Stimulated activated CD4-positive, alpha-beta T cell treated with anti-CD3 and anti-CD28 coated beads, Interleukin-4, amount 100 ng/mL, for 24 hours (primary cell): ENCODE data around the gene ALDH9A1.
"Not testable (repeated sequence)": the region's sequence is repeated elsewhere in the genome, so short reads cannot be mapped to it uniquely, and the experiment has no call there.

Experiments
- DNase-seq: peaks from one replicate; pipeline ENCODE4 v3.0.0-alpha.2; 2020

ALDH9A1 gene

GRCh38 chr1:165644064-165644735 is 54.2 kb downstream of the ALDH9A1 start:
- no peak for DNase-seq

DNA sequence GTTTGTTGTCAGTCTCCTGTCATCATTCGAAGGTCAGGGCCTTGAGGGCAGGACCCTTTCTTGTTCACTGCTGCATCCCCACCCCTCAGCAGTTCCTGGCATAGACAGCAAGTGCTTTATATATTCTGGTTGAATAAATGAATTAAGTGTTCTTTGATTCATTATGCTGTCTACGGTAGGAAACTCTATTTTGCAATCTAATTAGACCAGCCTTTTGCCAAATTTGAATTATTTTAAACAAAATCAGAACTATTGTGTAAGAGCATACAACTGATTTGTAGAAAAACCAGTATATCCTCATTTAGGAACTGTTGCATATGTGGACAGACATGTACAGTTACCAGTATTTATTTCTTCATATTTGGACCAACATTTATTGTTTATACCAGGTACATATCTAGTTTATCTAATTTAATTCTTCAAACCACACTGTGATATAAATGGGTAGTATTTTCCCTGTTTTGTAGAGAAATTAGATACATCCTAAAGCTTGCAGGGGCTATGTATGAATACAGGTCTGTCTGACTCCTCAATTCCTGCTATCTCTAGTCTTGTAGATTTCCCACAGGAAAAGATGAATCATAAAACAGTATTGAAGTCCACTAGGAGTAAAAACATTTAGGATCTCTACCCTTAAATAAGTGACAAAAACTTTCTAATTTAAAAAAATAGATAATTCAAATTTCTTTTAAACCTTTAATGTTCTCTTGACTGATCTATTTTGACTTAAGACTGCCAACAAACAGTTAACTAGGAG is 57.0 kb downstream of the ALDH9A1 start:
- DNase-seq = no peak

DNA sequence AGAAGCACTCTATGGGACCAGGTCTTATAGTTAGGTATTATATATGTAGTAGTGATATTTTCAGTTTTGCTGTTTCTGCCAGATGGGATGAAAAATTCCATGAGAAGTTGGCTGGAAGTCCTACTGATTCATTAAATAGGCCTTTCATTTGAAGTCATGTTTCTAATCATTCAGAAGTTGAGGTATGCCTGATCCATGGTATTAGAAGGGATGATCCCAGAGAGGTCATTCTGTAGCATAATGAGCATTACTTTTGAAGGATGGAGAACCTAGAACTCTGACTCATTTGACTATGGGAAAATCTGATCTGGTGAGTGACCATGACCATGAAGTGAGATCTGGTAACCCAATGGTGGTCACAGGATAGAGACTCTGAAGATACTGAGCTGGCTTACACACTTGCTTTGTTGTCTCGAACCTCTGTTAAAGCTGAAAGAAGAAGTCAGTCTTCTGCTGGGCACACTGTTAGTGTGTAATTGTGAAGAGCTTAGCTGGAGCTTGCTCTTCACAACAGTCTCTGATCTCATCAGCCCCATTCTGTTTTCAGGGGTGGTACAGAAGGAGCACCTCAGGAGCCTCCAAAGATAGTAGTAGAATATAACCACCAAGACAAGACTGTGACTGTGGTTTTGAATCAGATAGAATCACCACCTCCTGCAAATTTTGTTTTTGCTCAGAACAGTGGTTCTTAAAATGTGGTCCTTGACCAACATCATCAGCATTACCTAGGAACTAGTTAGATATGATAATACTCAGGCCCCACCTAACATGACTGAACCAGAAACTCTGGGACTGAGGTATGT is 58.3 kb downstream of the ALDH9A1 start:
- DNase-seq = no peak

- not testable (repeated sequence) for DNase-seq
These were observed 60.2 kb downstream of the ALDH9A1 start for GRCh38 chr1:165638211-165638610.

DNA sequence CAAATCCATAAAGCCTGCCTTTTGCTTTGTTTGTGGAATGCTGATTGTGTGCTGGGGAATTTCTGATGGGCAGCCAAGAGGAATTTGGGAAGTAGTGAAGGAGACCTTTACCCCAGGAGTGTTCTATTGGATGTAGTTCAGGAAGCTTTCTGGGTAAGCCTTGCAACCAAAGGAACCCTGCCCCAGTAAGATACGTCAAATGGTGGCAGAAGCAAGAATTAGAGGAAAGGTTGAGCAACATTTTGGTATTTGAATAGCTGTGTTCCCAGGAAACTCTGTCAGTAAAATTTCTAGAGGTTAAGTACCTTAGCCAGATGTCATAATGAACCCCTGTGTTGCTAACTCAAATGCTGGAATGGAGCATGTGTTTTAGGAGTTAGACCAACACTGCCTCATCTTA is 60.9 kb downstream of the ALDH9A1 start:
- no peak for DNase-seq

- no peak for DNase-seq
These were observed 62.5 kb downstream of the ALDH9A1 start for GRCh38 chr1:165635823-165636222.

DNA sequence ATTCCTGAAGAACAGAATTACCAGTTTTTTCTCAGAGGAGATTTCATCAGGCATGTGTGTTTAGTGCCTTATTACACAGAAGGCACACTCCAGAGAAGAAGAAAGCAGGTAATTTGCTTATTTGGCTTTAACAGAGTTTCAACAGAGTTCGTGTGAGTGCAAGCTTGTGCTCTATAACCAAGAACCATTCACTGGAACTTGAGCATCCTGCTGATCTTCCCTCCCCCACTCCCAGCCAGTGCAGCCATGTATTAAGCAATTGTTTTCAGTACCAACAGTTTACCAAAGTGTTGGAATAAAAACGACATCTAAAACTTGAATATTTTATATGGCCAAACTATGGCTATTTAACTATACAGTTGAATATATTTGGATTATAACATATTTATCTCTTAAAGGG is 63.0 kb downstream of the ALDH9A1 start:
- DNase-seq = no peak

- DNase-seq = no peak
These were observed 64.0 kb downstream of the ALDH9A1 start for GRCh38 chr1:165634154-165634921.

DNA sequence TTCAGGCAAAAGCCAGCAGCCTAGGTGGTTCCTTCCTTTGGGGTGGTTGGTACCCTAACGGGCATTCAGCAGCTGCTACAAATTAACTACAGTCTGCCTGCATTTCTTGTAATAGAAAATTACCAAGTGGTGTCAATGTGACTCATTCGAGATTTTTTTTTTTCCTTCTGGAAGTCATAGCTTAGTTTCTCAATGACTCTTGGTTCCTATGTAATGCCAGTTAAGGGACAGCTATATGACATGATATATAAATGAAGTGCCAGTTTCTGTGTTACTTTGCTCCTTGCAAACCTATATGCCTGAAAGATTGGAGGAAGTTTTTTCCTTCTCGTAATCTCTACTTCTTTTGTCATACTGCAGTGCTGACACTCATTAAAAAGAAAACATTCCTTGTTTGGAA is 64.7 kb downstream of the ALDH9A1 start:
- DNase-seq = no peak

DNA sequence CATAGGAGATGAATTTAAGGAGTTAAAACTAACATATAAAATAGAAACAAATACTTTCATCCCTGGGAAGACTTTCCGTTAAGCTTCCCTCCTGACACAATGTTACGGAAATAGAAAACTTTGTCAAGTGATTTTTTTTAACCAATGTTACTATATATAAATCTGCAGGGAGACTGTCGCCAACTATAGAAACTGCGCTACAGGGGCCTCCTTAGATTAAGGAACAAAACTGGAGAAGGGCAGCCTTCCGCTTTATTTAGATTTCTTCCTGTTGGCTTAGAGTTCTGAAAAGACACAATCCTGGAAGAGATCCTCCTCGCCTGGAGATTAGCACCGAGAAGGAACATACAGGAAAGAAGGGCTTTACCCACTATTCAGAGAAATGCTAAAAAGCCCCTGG is 65.9 kb downstream of the ALDH9A1 start:
- DNase-seq = no peak

- DNase-seq = no peak
These were observed 66.3 kb downstream of the ALDH9A1 start for GRCh38 chr1:165632152-165632469.

GRCh38 chr1:165631342-165632151 is 66.8 kb downstream of the ALDH9A1 start:
- DNase-seq = peak; percentile 61

DNA sequence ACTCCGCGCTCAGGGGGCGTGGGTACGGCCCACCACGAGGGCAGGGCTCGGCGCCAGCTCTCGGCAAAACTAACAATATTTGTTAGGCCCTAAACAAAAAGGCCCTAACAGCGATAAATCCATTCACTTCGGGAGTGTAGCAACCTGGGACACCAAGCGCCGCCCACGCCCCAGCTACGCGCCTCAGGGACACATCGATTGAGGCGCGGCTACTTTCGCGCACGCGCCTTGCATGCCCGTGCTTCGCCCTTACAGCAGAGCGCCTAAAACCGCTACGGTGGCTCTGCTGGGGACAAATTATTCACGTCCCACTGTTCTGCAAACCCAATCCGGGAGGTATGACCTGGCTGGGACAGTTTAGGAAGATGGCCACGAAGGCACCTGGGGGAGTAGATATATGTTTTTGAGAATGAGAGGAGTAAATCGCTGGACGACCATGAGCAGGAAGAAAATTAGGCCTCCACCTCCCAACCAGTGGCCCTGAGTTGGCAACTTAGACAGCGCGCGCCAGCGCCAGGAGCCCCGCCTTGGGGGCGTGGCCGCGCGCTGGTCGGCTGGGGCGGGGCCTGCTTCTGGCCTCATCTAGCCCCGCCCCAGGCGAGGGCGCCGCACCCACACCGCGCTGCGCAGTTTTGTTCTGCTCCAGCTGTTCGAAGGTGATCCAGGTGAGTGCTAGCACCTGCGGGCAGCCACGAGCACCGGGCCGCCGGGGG is 67.6 kb downstream of the ALDH9A1 start, which contains the start of gene MGST3:
Gene MGST3 (plus strand): TSS at position 606 of the 713 bp plus-strand sequence. CDS start 18,614 bp downstream, outside the sequence.
- DNase-seq = peak; percentile 94

DNA sequence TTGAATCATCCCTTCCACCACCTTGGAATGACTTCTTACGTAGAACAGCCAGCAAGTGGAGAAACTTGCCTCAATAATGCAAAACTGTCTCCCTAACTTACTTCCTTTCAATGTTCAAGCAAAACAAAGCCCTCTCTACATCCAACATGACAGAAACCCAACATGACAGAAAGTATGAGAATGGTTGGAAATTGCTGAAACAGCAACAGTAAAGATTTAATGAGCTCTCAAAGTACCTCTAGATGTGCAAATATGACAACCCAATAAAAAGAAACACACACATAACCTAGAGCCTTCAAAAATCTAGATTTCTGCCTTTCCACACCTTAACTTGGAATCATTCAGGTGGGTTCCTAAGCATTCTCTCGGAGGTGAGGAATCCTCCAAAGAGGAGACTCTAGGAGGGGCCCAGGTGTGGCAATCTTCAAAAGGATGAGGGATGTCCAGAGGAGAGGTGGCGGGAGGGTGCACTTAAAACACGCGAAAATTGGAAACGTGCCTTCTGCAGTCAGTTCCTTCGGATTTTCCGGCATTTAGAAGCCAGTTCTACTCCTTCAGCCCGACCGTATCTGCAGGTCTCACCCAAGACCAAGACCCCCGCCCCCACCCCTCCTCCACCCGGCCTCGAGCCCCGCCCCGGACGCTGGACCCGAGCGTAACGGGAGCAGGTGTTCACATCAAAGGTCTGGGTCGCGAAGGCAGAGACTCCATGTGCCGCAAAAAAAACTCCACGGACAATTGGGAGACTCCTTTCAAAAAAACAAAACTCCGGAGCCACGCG is 68.3 kb downstream of the ALDH9A1 start:
- DNase-seq = no peak

GRCh38 chr1:165629151-165629550 is 69.2 kb downstream of the ALDH9A1 start:
- DNase-seq = no peak

GRCh38 chr1:165628147-165628822 is 70.1 kb downstream of the ALDH9A1 start:
- DNase-seq = no peak

DNA sequence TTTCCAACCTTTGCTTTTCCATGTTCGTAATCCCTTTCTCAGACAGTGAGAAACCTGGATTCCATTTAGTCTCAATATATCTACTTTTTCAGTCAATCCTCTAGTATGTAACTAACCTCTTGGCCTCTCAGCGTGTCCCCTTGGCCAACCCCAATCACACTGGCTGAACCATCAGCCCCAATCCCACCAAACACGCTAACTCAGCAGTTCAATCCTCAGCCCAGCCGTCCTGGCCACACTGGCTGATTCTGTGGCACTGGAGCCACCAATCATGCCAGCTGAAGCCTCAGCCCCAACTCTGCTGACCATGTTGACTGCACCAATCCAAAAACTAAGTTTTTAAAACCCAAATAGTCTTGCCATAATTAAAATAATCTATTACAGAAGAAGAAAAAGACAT is 73.9 kb downstream of the ALDH9A1 start:
- DNase-seq = no peak

- DNase-seq = no peak
These were observed 74.7 kb downstream of the ALDH9A1 start for GRCh38 chr1:165623624-165624023.

DNA sequence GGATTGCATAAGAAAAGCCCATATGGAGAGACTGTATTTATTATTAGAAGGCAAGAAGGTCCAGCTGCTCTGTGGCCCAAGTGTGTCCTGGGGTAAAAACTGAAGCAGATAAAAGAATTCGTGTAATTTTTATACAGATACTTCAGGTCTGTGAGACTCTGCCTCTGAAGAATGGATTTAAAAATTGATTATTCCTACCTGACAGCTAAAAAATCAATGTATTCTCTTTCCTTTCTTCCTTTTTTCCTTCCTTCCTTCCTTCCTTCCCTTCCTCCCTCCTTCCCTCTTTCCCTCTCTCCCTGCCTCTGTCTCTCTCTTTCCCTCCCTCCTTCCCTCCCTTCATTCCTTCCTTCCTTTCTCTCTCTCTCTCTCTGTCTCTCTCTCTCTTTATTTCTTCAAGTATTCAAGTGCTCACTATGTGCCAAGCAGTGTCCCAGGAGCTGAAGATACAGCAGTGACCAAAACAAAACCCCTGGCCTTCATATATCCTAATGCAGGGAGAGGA is 78.7 kb downstream of the ALDH9A1 start:
- no peak for DNase-seq
